ENCODE results near the gene STPG1.
A peak's percentile ranks its signal among the peaks of the same experiment; 100 is the strongest.

STPG1 gene

DNA sequence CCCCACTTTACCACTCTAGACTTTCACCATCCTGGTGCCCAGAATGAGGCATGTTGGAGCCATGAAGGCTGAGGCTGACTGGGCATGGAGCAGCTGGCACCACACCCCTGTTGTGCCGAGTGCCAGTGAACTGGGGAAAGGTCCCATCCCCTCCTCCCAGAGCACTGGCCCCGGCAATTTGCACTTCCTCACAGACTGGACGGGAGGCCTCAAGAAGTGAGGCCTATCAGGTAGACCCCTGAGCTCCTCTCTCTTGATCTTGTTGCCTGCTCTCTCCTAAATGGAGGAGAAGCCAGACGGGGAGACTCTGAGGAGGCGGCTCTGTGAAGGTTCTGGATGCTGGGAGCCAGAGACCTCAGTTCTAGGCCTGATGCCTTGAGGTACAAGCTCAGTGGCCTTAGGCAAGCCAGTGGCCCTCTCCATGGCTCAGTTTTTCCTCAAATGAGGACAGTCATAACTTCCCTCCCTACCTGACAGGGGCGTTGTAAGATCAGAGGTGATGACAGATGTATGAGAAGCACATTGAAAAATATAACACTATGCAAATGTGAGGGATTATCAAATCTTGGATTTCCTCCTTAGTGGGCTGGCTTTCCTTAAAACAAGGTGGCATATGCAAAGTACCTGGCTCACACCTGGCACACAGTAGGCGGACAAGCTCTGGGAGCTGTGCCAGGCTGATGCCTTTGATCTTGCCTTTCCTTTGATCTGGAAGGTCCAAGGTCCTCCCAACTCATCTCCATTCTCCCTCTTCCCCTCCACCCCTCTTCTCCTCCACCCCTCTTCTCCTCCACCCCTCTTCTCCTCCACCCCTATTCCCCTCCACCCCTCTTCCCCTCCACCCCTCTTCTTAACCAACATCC, 87.8 kb downstream of the STPG1 start:
- TF ChIP-seq, protein P1, sequence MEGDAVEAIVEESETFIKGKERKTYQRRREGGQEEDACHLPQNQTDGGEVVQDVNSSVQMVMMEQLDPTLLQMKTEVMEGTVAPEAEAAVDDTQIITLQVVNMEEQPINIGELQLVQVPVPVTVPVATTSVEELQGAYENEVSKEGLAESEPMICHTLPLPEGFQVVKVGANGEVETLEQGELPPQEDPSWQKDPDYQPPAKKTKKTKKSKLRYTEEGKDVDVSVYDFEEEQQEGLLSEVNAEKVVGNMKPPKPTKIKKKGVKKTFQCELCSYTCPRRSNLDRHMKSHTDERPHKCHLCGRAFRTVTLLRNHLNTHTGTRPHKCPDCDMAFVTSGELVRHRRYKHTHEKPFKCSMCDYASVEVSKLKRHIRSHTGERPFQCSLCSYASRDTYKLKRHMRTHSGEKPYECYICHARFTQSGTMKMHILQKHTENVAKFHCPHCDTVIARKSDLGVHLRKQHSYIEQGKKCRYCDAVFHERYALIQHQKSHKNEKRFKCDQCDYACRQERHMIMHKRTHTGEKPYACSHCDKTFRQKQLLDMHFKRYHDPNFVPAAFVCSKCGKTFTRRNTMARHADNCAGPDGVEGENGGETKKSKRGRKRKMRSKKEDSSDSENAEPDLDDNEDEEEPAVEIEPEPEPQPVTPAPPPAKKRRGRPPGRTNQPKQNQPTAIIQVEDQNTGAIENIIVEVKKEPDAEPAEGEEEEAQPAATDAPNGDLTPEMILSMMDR (conservative IDR thresholded peaks at IDR 0.05; ENCODE audit: low read depth, low read length), result no peak
- DNase-seq (ENCODE audit: low read depth), result no peak
- no peak overlapping the region for H3K4me3 ChIP-seq (ENCODE audit: low read length)

DNA sequence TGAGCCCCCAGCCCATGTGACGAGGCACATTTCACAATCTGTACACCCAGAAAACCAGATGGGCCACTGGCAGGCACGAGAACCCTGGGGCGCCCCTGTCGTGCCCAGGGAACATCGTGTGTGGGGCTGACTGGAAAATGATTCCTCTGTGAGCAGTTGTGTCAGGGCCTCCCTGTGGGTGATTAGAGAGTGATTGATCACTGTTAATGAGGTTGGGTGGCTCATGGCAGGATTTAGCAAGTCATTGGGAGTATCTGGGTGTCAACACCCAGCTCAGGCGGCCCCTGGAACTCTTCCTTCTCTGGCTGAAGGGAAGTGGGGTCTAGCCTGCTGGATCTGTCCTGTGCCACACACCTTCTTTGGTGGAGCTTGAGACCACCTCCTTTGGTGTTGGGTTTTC, 88.7 kb downstream of the STPG1 start:
- TF ChIP-seq, protein P1 (conservative IDR thresholded peaks at IDR 0.05; ENCODE audit: low read depth, low read length), result no peak
- DNase-seq (ENCODE audit: low read depth), result no peak
- H3K4me3 ChIP-seq (ENCODE audit: low read length), result no peak overlapping the region

DNA sequence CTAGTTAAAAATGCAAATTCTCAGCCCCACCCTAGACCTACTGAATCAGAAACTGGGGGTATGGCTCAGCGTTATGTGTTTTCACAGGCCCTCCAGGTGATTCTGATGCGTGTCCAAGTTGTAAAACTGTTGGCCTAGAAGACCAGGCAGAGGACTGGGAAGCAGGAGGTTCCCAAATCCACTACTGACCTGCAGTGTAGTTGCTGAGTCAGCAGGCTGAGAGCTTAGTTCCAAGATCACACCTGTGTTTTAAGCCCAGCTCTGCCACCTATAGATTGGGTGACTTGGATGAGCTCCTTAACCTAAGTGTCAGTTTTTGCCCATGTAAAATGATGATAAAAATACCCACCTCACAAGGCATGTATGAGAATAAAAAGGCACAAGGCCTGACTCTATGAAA, 90.3 kb downstream of the STPG1 start:
- TF ChIP-seq, protein P1 (conservative IDR thresholded peaks at IDR 0.05; ENCODE audit: low read depth, low read length), result no peak
- no peak for DNase-seq (ENCODE audit: low read depth)
- H3K4me3 ChIP-seq (ENCODE audit: low read length), result no peak overlapping the region

DNA sequence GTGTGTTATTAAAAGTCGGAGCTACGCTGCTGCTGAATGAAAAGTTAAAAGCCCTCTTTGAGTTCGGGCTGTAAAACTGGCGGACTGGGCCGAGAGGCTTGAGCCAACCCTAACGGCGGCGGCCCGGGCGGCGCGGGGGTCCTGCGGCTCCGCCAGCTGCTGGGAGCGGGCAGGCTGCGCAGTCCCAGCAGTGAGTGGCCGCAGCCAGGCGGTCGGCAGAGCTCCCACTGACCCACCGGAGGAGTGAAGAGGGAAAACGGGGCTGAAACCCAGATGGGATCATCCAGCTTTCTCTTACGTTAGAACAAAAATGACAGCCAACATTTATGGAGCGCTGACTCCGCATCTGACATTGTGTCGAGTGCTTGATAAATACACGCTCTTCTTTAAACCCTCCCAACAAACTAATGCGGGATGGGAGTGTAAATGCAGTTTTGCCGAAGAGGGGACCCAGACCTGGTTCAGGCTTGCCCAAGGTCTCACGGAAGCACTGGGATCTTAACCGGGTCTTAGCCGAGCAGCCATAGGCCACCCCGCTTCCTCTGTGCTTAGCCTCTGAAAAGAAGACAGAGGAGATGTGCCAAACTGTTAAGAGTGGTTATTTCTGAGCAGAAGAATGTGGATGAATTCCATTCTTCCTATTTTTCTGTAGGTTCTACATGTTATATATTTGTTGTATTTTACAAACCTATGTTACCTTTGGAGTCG, 91.0 kb downstream of the STPG1 start:
- TF ChIP-seq, protein P1 (conservative IDR thresholded peaks at IDR 0.05; ENCODE audit: low read depth, low read length), result no peak
- no peak for DNase-seq (ENCODE audit: low read depth)

DNA sequence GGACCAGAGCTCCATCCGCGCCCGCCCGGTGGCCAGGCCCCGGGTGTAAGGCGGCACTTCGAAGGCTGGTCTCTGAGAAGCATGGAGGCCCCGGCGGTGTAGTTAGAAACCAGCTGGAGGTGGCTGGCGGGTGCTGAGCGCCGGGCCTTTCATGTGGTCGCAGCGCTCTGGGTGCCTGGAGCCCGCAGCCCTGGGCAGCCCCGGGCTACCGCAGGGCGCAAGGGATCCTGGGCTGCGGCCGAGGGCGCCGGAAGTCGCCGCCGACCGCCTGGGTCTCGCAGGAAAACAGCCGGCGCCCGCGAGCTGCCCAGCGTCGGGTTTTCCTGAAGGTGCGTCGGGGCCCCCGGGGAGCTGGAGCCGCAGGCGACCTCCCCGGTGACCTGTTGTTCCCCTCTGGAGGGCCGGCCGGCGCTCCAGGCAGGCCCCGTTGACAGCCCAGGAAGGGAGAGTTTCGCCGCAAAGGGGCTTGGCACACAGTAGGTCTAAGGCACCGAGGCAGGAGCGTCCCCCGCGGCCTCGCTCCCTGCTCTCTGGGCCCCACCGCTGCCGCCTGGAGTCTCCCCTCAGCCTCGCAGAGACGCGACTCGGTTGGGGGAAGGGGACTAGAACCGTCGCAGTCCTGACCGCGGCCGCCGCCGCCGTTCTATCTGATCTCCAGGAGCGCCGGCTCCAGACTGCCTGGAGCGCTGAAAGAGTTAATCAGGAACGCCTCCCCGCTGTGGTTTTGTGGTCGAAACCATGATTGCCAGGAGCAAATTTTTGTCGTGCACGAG, 91.7 kb downstream of the STPG1 start:
- DNase-seq (ENCODE audit: low read depth), result peak; percentile 59
- peak overlapping the region; percentile 44 for H3K4me3 ChIP-seq (ENCODE audit: low read length)

More for the DNA sequence above, 91.0 kb downstream of the STPG1 start:
- H3K4me3 ChIP-seq (ENCODE audit: low read length), result peak overlapping the region; percentile 44

DNA sequence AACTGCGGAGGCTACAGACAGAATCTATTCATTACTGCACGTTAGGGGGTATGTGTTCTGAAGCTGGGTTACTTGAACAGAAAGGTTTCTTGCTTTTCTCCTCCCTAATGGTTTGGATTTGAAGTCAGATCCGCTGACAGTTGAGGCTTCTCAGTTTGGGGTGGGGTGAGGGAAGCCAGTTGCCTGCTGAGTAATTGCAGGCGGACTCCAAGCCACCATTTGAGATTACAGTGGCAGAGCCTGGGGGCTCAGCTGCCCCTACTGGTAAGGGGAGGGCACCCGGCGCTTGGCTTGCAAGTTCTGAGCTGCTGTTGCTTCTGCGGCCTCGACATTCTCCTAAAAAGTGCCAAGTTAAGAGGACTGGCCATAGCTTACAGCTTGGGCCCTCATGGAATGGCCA, 92.5 kb downstream of the STPG1 start:
- DNase-seq (ENCODE audit: low read depth), result no peak
- H3K4me3 ChIP-seq (ENCODE audit: low read length), result no peak overlapping the region
- TF ChIP-seq, protein P1 (conservative IDR thresholded peaks at IDR 0.05; ENCODE audit: low read depth, low read length), result no peak

More for the DNA sequence above, 91.7 kb downstream of the STPG1 start:
- TF ChIP-seq, protein P1 (conservative IDR thresholded peaks at IDR 0.05; ENCODE audit: low read depth, low read length), result peak; percentile 1

All from retinal pigment epithelial cell (primary cell).